Thoracic aorta (tissue), 2 donors: ENCODE measurements around the gene PSMD2. TPM values are rescaled to one million over a fixed set of nuclear protein-coding genes. Genes with fewer than 3 reads are reported as not detected.
"Not testable (repeated sequence)": the region's sequence is repeated elsewhere in the genome, so short reads cannot be mapped to it uniquely, and the experiment has no call there.

Experiments
- ATAC-seq: fragments of 150-250 bp; one replicate; pipeline ENCODE4 v1.8.0; 2017; ENCODE audit warnings: low read depth; ENCODE audit not compliant: insufficient number of reproducible peaks, low FRiP score
- DNase-seq: peaks from one replicate; pipeline ENCODE4 v3.0.0-alpha.2; 2020; ENCODE audit warnings: low spot score
- H3K27ac ChIP-seq, 2 donors: fragments of 200-600 bp; sonication (generic); 1 replicate in 1 of 2; 2 replicates in 1 of 2; pipeline ENCODE4 v1.5.1; 2016; ENCODE audit warnings: mild to moderate bottlenecking in 2 of 2, moderate library complexity in 2 of 2
- H3K27me3 ChIP-seq: fragments of 200-600 bp; sonication (generic); replicated peaks from 2 replicates; pipeline ENCODE4 v1.6.0; 2016; ENCODE audit warnings: mild to moderate bottlenecking; ENCODE audit not compliant: insufficient read depth
- H3K36me3 ChIP-seq: fragments of 200-600 bp; sonication (generic); one replicate; pipeline ENCODE4 v1.5.1; 2016
- H3K4me1 ChIP-seq, 2 donors: fragments of 200-600 bp; sonication (generic); 1 replicate in 1 of 2; 2 replicates in 1 of 2; pipeline versions ENCODE4 v1.5.1 to v1.6.0; 2016; ENCODE audit warnings: low read depth in 2 of 2, mild to moderate bottlenecking in 1 of 2; ENCODE audit not compliant: control insufficient read depth in 1 of 2
- H3K4me3 ChIP-seq: fragments of 200-600 bp; sonication (generic); 2 replicates; pipeline ENCODE4 v1.5.1; 2016; ENCODE audit warnings: mild to moderate bottlenecking
- H3K9me3 ChIP-seq: fragments of 200-600 bp; sonication (generic); 2 replicates; pipeline ENCODE4 v1.5.1; 2016
- CTCF ChIP-seq: fragments of 200-600 bp; sonication (generic); IDR thresholded peaks from one replicate; pipeline ENCODE4 v1.5.1; 2019; ENCODE audit warnings: antibody characterized with exemption
- total RNA-seq, 2 donors: library from RNA; depleted of rRNA; stranded (reverse); fragments of >200 nt; gene quantifications; one replicate each; pipeline versions ENCODE4 v1.1.0 to v1.2.3, GENCODE V29; 2016

Gene PSMD2
- total RNA-seq, 2 donors from 2014 or later, result 160 to 213 TPM

- ATAC-seq (no peak), DNase-seq (no peak)
These were observed 40.0 kb downstream of the PSMD2 start for GRCh38 chr3:184339001-184339400.

DNA sequence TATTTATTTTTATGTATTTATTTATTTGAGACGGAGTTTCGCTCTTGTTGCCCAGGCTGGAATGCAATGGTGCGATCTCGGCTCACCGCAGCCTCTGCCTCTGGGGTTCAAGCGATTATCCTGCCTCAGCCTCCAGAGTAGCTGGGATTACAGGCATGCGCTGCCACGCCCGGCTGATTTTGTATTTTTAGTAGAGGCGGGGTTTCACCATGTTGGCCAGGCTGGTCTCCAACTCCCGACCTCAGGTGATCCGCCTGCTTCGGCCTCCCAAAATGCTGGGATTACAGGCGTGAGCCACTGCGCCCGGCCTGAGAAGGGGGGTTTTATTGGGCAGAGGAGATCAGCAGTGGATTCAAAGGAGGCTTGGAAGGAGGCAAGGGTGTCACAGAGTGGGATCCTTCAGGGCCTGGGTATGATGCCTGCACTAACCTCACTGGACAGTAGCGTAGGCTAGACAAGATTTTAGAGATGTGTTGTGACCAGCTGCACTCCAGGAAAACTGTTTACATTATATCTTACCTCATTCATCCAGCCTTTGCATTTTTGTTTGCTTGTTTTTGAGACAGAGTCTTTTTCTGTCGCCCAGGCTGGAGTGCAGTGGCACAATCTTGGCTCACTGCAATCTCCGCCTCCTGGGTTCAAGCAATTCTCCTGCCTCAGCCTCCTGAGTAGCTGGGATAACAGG is 40.6 kb downstream of the PSMD2 start:
- H3K27ac ChIP-seq, result peak overlapping the region in 1 of 2 donors; percentile 94
- H3K9me3 ChIP-seq, H3K27me3 ChIP-seq, DNase-seq, ATAC-seq: not testable (repeated sequence)
- peaks cover 27% of the 10 kb centered on the region for H3K36me3 ChIP-seq
- H3K4me3 ChIP-seq, result peak overlapping the region; percentile 93
- peaks cover 16 to 40% of the 10 kb centered on the region in 2 donors for H3K4me1 ChIP-seq

More at GRCh38 chr3:184339001-184339400, 40.0 kb downstream of the PSMD2 start:
- TF ChIP-seq CTCF, result no peak
- Histone ChIP-seq H3K27me3 (no peaks in the 10 kb centered on the region), H3K4me1 (peaks cover 16 to 40% of the 10 kb centered on the region in 2 donors), H3K36me3 (peaks cover 23% of the 10 kb centered on the region), H3K9me3 (no peaks in the 10 kb centered on the region), H3K27ac (peak overlapping the region; percentile 92 to 94), H3K4me3 (peak overlapping the region; percentile 93)

DNA sequence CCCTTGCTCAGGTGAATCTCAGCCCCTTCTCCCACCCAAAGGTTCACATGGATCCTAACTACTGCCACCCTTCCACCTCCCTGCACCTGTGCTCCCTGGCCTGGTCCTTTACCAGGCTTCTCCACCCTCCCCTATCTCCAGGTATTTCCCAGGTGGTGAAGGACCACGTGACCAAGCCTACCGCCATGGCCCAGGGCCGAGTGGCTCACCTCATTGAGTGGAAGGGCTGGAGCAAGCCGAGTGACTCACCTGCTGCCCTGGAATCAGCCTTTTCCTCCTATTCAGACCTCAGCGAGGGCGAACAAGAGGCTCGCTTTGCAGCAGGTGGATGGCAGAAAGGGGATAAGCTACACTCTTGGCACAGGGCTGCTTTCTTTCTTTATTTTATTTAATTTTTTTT is 42.9 kb downstream of the PSMD2 start:
- Histone ChIP-seq H3K27me3 (no peaks in the 10 kb centered on the region), H3K4me1 (peaks cover 16 to 28% of the 10 kb centered on the region in 2 donors), H3K4me3 (no peak overlapping the region), H3K9me3 (no peaks in the 10 kb centered on the region), H3K27ac (no peak overlapping the region), H3K36me3 (peaks cover 31% of the 10 kb centered on the region)
- DNase-seq (no peak), ATAC-seq (no peak)
- TF ChIP-seq CTCF, result no peak

GRCh38 chr3:184343200-184343876 is 44.3 kb downstream of the PSMD2 start:
- no peaks in the 10 kb centered on the region for H3K9me3 ChIP-seq
- peaks cover 31% of the 10 kb centered on the region for H3K36me3 ChIP-seq
- DNase-seq, result no peak
- no peak for ATAC-seq
- TF ChIP-seq CTCF, result no peak
- no peak overlapping the region for H3K27ac ChIP-seq
- no peaks in the 10 kb centered on the region for H3K27me3 ChIP-seq
- peaks cover 5 to 16% of the 10 kb centered on the region in 2 donors for H3K4me1 ChIP-seq
- no peak overlapping the region for H3K4me3 ChIP-seq

DNA sequence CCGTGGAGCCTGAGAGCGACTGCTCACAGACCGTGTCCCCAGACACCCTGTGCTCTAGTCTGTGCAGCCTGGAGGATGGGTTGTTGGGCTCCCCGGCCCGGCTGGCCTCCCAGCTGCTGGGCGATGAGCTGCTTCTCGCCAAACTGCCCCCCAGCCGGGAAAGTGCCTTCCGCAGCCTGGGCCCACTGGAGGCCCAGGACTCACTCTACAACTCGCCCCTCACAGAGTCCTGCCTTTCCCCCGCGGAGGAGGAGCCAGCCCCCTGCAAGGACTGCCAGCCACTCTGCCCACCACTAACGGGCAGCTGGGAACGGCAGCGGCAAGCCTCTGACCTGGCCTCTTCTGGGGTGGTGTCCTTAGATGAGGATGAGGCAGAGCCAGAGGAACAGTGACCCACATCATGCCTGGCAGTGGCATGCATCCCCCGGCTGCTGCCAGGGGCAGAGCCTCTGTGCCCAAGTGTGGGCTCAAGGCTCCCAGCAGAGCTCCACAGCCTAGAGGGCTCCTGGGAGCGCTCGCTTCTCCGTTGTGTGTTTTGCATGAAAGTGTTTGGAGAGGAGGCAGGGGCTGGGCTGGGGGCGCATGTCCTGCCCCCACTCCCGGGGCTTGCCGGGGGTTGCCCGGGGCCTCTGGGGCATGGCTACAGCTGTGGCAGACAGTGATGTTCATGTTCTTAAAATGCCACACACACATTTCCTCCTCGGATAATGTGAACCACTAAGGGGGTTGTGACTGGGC is 45.7 kb downstream of the PSMD2 start:
- peaks cover 0 to 5% of the 10 kb centered on the region in 2 donors for H3K4me1 ChIP-seq
- H3K9me3 ChIP-seq, result no peaks in the 10 kb centered on the region
- no peak overlapping the region for H3K4me3 ChIP-seq
- no peak for TF ChIP-seq CTCF
- H3K27me3 ChIP-seq, result no peaks in the 10 kb centered on the region
- no peak for ATAC-seq
- H3K36me3 ChIP-seq, result peaks cover 31% of the 10 kb centered on the region
- no peak overlapping the region for H3K27ac ChIP-seq
- DNase-seq, result no peak
